ENCODE data around the gene KCNK16. TPM values are rescaled to one million over a fixed set of nuclear protein-coding genes. Genes with fewer than 3 reads are reported as not detected.

The KCNK16 gene
- total RNA-seq, 1 experiment from 2014 or later = not detected

GRCh38 chr6:39339096-39339867 lies 16.8 kb upstream of the KCNK16 start:
- DNase-seq (ENCODE audit: low read depth, low spot score) = no peak
- Histone ChIP-seq H3K36me3 (ENCODE audit: control insufficient read depth, insufficient read depth, low read length) (no peaks in the 10 kb centered on the region), H3K4me1 (ENCODE audit: control insufficient read depth, insufficient read depth, low read length) (no peaks in the 10 kb centered on the region), H3K27me3 (ENCODE audit: control insufficient read depth, insufficient read depth, low read length) (peaks cover 6% of the 10 kb centered on the region; the same call in 1 of the 2 replicates), H3K27ac (ENCODE audit: low read length) (no peak overlapping the region), H3K4me3 (ENCODE audit: low read depth in 2 of 2, low read length in 2 of 2) (no peak overlapping the region), H3K9me3 (ENCODE audit: control insufficient read depth, insufficient read depth, low read depth, low read length) (no peaks in the 10 kb centered on the region)
- CTCF ChIA-PET = no interaction called here
- TF ChIP-seq TCF7L2 (IDR thresholded peaks at IDR 0.05; ENCODE audit: low read depth, low read length) (no peak), CTCF (IDR thresholded peaks at IDR 0.05) (no peak), POLR2AphosphoS5 (IDR thresholded peaks at IDR 0.05; ENCODE audit: low read depth, low read length) (no peak), REST (IDR thresholded peaks at IDR 0.05; ENCODE audit: insufficient read depth in 1 of 2, low read depth in 2 of 2, low read length in 1 of 2) (no peak), SIN3A (IDR thresholded peaks at IDR 0.05; ENCODE audit: borderline replicate concordance, insufficient read depth, low read depth, low read length) (no peak)
- ATAC-seq = no peak
- in situ Hi-C loops (cut with HindIII; ENCODE audit: low pct_unique_long_range_greater_than_20kb, low sequenced_read_pairs) = no loop called here
- BruUV-seq (replicated peaks) = no TSS peak
- POLR2A ChIA-PET = no interaction called here
- intact Hi-C loops (cut with micrococcal nuclease; ENCODE audit: unreplicated experiment) = no loop called here

- Histone ChIP-seq H3K36me3 (ENCODE audit: control insufficient read depth, insufficient read depth, low read length) (no peaks in the 10 kb centered on the region), H3K4me1 (ENCODE audit: control insufficient read depth, insufficient read depth, low read length) (no peaks in the 10 kb centered on the region), H3K27ac (ENCODE audit: low read length) (no peak overlapping the region), H3K27me3 (ENCODE audit: control insufficient read depth, insufficient read depth, low read length) (peaks cover 6% of the 10 kb centered on the region; the same call in 1 of the 2 replicates), H3K4me3 (ENCODE audit: low read depth in 2 of 2, low read length in 2 of 2) (no peak overlapping the region), H3K9me3 (ENCODE audit: control insufficient read depth, insufficient read depth, low read depth, low read length) (no peaks in the 10 kb centered on the region)
- ChIA-PET CTCF (no interaction called here), POLR2A (interaction anchor here (0.6 kb wide), 1 partner anchor 96 kb away, joined by 3 read pairs; no protein-coding TSS in a partner anchor)
- intact Hi-C loops (cut with micrococcal nuclease; ENCODE audit: unreplicated experiment) = no loop called here
- no peak for DNase-seq (ENCODE audit: low read depth, low spot score)
- in situ Hi-C loops (cut with HindIII; ENCODE audit: low pct_unique_long_range_greater_than_20kb, low sequenced_read_pairs) = no loop called here
- ATAC-seq = no peak
- TF ChIP-seq REST (IDR thresholded peaks at IDR 0.05; ENCODE audit: insufficient read depth in 1 of 2, low read depth in 2 of 2, low read length in 1 of 2) = no peak
- TF ChIP-seq CTCF (IDR thresholded peaks at IDR 0.05) = no peak
- TF ChIP-seq POLR2AphosphoS5 (IDR thresholded peaks at IDR 0.05; ENCODE audit: low read depth, low read length) = no peak
- TF ChIP-seq SIN3A (IDR thresholded peaks at IDR 0.05; ENCODE audit: borderline replicate concordance, insufficient read depth, low read depth, low read length) = no peak
- no peak for TF ChIP-seq TCF7L2 (IDR thresholded peaks at IDR 0.05; ENCODE audit: low read depth, low read length)
- no TSS peak for BruUV-seq (replicated peaks)
Measured at GRCh38 chr6:39338397-39338796, 15.9 kb upstream of the KCNK16 start.
